ENCODE measurements around the gene PAN2. TPM values are rescaled to one million over a fixed set of nuclear protein-coding genes. Genes with fewer than 3 reads are reported as not detected.
A peak's percentile ranks its signal among the peaks of the same experiment; 100 is the strongest.

Gene PAN2
- total RNA-seq, 1 experiment from 2014 or later = 35.4 TPM

DNA sequence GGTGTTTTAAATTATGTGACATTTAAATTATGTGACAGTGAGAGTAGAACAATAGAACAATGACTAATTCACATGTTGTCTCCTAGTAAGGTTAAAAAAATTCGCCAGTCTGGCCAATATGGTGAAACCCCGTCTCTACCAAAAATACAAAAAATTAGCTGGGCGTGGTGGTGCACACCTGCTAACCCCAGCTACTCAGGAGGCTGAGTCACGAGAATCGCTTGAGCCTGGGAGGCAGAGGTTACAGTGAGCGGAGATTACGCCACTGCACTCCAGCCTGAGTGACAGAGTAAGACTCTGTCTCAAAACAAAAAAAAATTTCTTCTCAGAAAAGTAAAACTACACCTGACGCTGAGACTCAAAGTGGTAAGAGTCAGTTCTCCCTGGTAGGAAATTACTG lies 36.4 kb downstream of the PAN2 start:
- Histone ChIP-seq H4K20me1 (ENCODE audit: control insufficient read depth, insufficient read depth, insufficient read length) (no peaks in the 10 kb centered on the region), H3K23ac (ENCODE audit: insufficient read length, low read depth, low read length) (no peak overlapping the region), H3K4me1 (ENCODE audit: insufficient read depth, low read length) (no peaks in the 10 kb centered on the region; the same call in 1 of the 2 replicates), H3K79me1 (ENCODE audit: insufficient read depth, low read depth, low read length, poor library complexity, severe bottlenecking) (peaks cover 15% of the 10 kb centered on the region), H2AFZ (ENCODE audit: low read length) (no peak overlapping the region), H3K23me2 (ENCODE audit: insufficient read length, low read depth, low read length, poor library complexity, severe bottlenecking) (peaks cover 11% of the 10 kb centered on the region), H3K56ac (ENCODE audit: insufficient read length, low read depth, low read length) (no peak overlapping the region), H4K8ac (replicated peaks; ENCODE audit: insufficient read length, low read depth, low read length) (no peak overlapping the region), H3K27ac (ENCODE audit: insufficient read length, low read depth, low read length) (no peak overlapping the region), H3K4me2 (ENCODE audit: insufficient read depth, insufficient read length, low read length) (no peak overlapping the region), H2BK15ac (ENCODE audit: low read depth, low read length) (no peak overlapping the region), H3K9me3 (ENCODE audit: control insufficient read depth, low read depth, low read length) (no peaks in the 10 kb centered on the region), H4K91ac (ENCODE audit: insufficient read length, low read depth, low read length) (no peak overlapping the region), H3T11ph (ENCODE audit: low read length) (no peak overlapping the region), H2BK5ac (ENCODE audit: insufficient read length, low read length) (no peak overlapping the region), H3K79me2 (ENCODE audit: insufficient read depth, low read length) (peaks cover 19% of the 10 kb centered on the region; the same call in 1 of the 2 replicates), H2BK12ac (ENCODE audit: insufficient read length, low read depth, low read length) (no peak overlapping the region), H2BK20ac (ENCODE audit: low read depth, low read length, poor library complexity, severe bottlenecking) (no peak overlapping the region), H3K4ac (ENCODE audit: low read depth, low read length) (no peak overlapping the region), H4K5ac (ENCODE audit: insufficient read length, low read depth, low read length) (no peak overlapping the region), H2BK120ac (ENCODE audit: low read depth, low read length, poor library complexity, severe bottlenecking) (no peak overlapping the region), H3K18ac (ENCODE audit: insufficient read length, low read depth, low read length) (no peak overlapping the region), H3K9ac (ENCODE audit: extremely low read depth, insufficient read length, low read length) (no peak overlapping the region), H3K14ac (ENCODE audit: insufficient read depth, low read length) (no peak overlapping the region), H2AK5ac (ENCODE audit: insufficient read length, low read length) (no peak overlapping the region), H3K27me3 (ENCODE audit: insufficient read depth, low read length) (no peaks in the 10 kb centered on the region)
- no CpG with 5 or more reads among the region's 8 CpGs for WGBS (ENCODE audit: extremely low coverage, insufficient read length, low lambda C conversion rate)
- H3K4me1 Mint-ChIP-seq = peaks cover 15 to 19% of the 10 kb centered on the region in 2 experiments
- H3K9me3 Mint-ChIP-seq = no peaks in the 10 kb centered on the region
- no peak overlapping the region for H3K4me3 Mint-ChIP-seq
- no peak for DNase-seq
- no peak for TF ChIP-seq CTCF (conservative IDR thresholded peaks at IDR 0.05)
- H3K27me3 Mint-ChIP-seq (ENCODE audit: low read depth) = no peaks in the 10 kb centered on the region
- H3K36me3 Mint-ChIP-seq (ENCODE audit: insufficient read depth in 1 of 3, low read depth in 3 of 3) = peaks cover 4 to 44% (median 14%) of the 10 kb centered on the region in 3 experiments; a peak in 6 of 7 replicates
- H3K27ac Mint-ChIP-seq = peak overlapping the region in 1 of 3 experiments; percentile 70; a peak in 1 of 7 replicates

Data from H9 (cell line).